Sigmoid colon (tissue), 7 donors: ENCODE results near the gene SGPL1. TPM values are rescaled to one million over a fixed set of nuclear protein-coding genes. Genes with fewer than 3 reads are reported as not detected.
"Not testable (repeated sequence)": the region's sequence is repeated elsewhere in the genome, so short reads cannot be mapped to it uniquely, and the experiment has no call there.

Source experiments
- DNase-seq: peaks from one replicate; pipeline ENCODE4 v3.0.0-alpha.2; 2019
- H3K27ac ChIP-seq, 4 donors: fragments of 200-600 bp; sonication (generic); one replicate each; pipeline ENCODE4 v1.5.1; 2016 to 2019; ENCODE audit warnings: mild to moderate bottlenecking in 1 of 4
- H3K27me3 ChIP-seq, 3 donors: fragments of 200-600 bp; sonication (generic); one replicate each; pipeline ENCODE4 v1.5.1; 2019; ENCODE audit warnings: mild to moderate bottlenecking in 1 of 3
- H3K36me3 ChIP-seq, 4 donors: fragments of 200-600 bp; sonication (generic); one replicate each; pipeline ENCODE4 v1.5.1; 2016 to 2019
- H3K4me1 ChIP-seq, 4 donors: fragments of 200-600 bp; sonication (generic); one replicate each; pipeline ENCODE4 v1.5.1; 2017 to 2019
- H3K4me3 ChIP-seq, 4 donors: fragments of 200-600 bp; sonication (generic); one replicate each; pipeline ENCODE4 v1.5.1; 2017 to 2019; ENCODE audit warnings: mild to moderate bottlenecking in 2 of 4, moderate library complexity in 1 of 4
- H3K9me3 ChIP-seq, 4 donors: fragments of 200-600 bp in 3 of 4; sonication (generic) in 3 of 4; one replicate each; pipeline versions ENCODE4 v1.5.1 to v1.6.1; 2013 to 2019
- EP300 ChIP-seq, 4 donors: sonication (generic); formaldehyde crosslinking; IDR thresholded peaks; one replicate each; pipeline ENCODE4 v1.6.1; 2017; ENCODE audit warnings: antibody characterized with exemption in 4 of 4
- POLR2A ChIP-seq, 2 donors: fragments of 450-650 bp; IDR thresholded peaks; one replicate each; pipeline ENCODE4 v1.6.1; 2016; ENCODE audit warnings: antibody characterized with exemption in 2 of 2, mild to moderate bottlenecking in 2 of 2, moderate library complexity in 2 of 2
- POLR2AphosphoS5 ChIP-seq, 4 donors: sonication (generic); formaldehyde crosslinking; IDR thresholded peaks; one replicate each; pipeline ENCODE4 v1.6.1; 2017; ENCODE audit warnings: antibody characterized with exemption in 4 of 4
- WGBS, 2 donors: extraction: QIAGEN DNeasy Blood & Tissue Kit; methylation state at CpG; one replicate each; pipeline ENCODE4 v1.1.7; 2013; 5-methylcytosine and 5-hydroxymethylcytosine counted together
- intact Hi-C: fragments of 100-400 bp; cut with DNase I; formaldehyde crosslinking; loops from one replicate; pipeline ENCODE4 v1.15.1; 2023
- polyA plus RNA-seq, 3 donors: library from polyadenylated mRNA; stranded (reverse); fragments of 200-250 nt; gene quantifications; one replicate each; pipeline ENCODE4 v1.2.3, GENCODE V29; 2013
- total RNA-seq, 4 donors: library from RNA; depleted of rRNA; stranded (reverse); fragments of >200 nt; gene quantifications; one replicate each; pipeline ENCODE4 v1.1.0, GENCODE V29; 2016
- TF ChIP-seq, protein P1 (sequence below), 4 experiments: fragments of 450-650 bp in 3 of 4; fragments of 200-600 bp in 1 of 4; IDR thresholded peaks; one replicate each; pipeline ENCODE4 v1.5.1; 2016 to 2019; ENCODE audit warnings: antibody characterized with exemption in 4 of 4, mild to moderate bottlenecking in 3 of 4, moderate library complexity in 2 of 4
- donor health status: healthy with polysubstance abuse.
- donor health status: Bipolar disorder and iron deficiency.
- donor health status: healthy.

SGPL1 gene, protein sequence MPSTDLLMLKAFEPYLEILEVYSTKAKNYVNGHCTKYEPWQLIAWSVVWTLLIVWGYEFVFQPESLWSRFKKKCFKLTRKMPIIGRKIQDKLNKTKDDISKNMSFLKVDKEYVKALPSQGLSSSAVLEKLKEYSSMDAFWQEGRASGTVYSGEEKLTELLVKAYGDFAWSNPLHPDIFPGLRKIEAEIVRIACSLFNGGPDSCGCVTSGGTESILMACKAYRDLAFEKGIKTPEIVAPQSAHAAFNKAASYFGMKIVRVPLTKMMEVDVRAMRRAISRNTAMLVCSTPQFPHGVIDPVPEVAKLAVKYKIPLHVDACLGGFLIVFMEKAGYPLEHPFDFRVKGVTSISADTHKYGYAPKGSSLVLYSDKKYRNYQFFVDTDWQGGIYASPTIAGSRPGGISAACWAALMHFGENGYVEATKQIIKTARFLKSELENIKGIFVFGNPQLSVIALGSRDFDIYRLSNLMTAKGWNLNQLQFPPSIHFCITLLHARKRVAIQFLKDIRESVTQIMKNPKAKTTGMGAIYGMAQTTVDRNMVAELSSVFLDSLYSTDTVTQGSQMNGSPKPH
- total RNA-seq, result 10 to 100 TPM; 18.5 to 22.2 (median 20.2) TPM
- polyA plus RNA-seq, result 10 to 100 TPM in 2 of 3 donors, 1 to 10 TPM in 1; 6.0 to 20.6 (median 13.9) TPM

DNA sequence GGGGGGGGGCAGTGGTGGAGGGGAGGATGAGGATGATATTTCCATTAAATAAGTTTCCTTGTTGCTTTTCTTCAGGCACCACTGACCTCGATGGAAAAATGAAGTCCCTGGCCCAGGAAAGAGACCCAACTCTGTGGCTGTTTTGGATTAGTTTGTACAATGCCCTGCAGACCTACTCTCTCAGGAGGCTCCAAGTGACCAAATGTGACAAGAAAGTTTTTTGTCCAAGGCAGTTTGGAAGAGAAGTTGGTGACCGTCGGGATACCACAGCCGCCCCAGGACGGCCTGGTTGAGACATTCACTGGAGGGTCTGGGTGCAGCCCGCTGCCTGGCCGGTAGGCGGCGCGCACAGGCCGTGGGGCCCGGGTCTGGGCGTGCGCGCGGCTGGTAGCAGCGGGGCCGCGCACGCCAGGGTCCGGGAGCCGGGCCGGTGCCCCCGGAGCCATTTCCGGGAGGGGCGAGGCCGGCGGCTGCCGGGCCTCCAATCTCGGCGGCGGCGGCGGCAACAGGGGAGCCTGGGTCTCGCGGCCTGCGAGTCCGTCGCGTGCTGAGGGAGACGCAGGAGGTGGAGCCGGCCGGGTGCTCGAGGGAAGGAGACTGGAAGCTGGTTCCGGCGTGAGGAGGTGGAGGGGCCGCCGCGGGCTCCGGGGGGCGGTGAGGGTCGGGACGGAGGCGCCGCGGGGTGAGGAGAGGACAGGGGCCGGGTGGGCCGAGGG lies at the start of gene SGPL1:
TSS of gene SGPL1 (plus strand) at position 445 of the 716 bp plus-strand sequence. CDS start 906 bp downstream, outside the sequence.
- peaks cover 0 to 18% (median 13%) of the 10 kb centered on the region in 4 donors for H3K4me1 ChIP-seq
- peak; percentile 91 for DNase-seq
- H3K27ac ChIP-seq, result peak within 1 kb of the TSS; percentile 94 to 97 (median 95)
- peak within 1 kb of the TSS; percentile 69 to 86 (median 84) for H3K4me3 ChIP-seq
- TF ChIP-seq POLR2AphosphoS5 (IDR thresholded peaks at IDR 0.05) (peak in 3 of 4 donors; percentile 17 to 75 (median 74)), EP300 (IDR thresholded peaks at IDR 0.05) (no peak), POLR2A (IDR thresholded peaks at IDR 0.05) (no peak)
- TF ChIP-seq, protein P1, sequence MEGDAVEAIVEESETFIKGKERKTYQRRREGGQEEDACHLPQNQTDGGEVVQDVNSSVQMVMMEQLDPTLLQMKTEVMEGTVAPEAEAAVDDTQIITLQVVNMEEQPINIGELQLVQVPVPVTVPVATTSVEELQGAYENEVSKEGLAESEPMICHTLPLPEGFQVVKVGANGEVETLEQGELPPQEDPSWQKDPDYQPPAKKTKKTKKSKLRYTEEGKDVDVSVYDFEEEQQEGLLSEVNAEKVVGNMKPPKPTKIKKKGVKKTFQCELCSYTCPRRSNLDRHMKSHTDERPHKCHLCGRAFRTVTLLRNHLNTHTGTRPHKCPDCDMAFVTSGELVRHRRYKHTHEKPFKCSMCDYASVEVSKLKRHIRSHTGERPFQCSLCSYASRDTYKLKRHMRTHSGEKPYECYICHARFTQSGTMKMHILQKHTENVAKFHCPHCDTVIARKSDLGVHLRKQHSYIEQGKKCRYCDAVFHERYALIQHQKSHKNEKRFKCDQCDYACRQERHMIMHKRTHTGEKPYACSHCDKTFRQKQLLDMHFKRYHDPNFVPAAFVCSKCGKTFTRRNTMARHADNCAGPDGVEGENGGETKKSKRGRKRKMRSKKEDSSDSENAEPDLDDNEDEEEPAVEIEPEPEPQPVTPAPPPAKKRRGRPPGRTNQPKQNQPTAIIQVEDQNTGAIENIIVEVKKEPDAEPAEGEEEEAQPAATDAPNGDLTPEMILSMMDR (IDR thresholded peaks at IDR 0.05), result peak; percentile 57 to 98 (median 78)
- WGBS, 2 donors, result 2% methylated on average over 58 of the region's 58 CpGs
- intact Hi-C loops, result loop anchor here (1.0 to 10.0 kb wide), 3 partner anchors 65 to 399 kb away; partner anchors contain the start of gene UNC5B
- no peaks in the 10 kb centered on the region for H3K27me3 ChIP-seq
- H3K36me3 ChIP-seq, result peaks cover 0 to 22% (median 3%) of the 10 kb centered on the region in 4 donors
- H3K9me3 ChIP-seq, result no peaks in the 10 kb centered on the region

DNA sequence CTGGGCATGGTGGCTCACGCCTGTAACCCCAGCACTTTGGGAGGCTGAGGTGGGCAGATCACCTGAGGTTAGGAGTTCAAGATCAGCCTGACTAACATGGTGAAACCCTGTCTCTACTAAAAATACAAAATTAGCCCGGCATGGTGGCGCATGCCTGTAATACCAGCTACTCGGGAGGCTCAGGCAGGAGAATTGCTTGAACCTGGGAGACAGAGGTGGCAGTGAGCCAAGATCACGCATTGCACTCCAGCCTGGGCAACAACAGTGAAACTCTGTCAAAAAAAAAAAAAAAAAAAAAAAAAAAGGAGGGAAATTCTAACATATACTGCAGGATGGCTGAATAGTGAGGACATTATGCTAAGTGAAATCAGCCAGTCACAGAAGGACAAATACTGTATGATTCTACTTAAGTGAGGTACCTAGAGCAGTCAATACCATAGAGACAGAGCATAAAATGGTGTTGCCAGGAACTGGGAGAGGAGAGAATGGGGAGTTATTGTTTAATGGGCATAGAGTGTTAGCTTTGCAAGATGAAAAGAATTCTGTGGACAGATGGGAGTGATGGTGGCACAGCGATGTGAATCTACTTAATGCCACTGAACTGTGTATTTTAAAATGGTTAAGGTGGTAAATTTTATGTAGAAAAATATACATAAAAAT lies 47.6 kb upstream of the SGPL1 start:
- H3K4me3 ChIP-seq, H3K27ac ChIP-seq, H3K4me1 ChIP-seq, H3K9me3 ChIP-seq, H3K27me3 ChIP-seq, H3K36me3 ChIP-seq, intact Hi-C loops: not testable (repeated sequence)
- DNase-seq, result peak; percentile 38
- WGBS, 2 donors, result 74 to 84% methylated on average over 6 of the region's 6 CpGs

DNA sequence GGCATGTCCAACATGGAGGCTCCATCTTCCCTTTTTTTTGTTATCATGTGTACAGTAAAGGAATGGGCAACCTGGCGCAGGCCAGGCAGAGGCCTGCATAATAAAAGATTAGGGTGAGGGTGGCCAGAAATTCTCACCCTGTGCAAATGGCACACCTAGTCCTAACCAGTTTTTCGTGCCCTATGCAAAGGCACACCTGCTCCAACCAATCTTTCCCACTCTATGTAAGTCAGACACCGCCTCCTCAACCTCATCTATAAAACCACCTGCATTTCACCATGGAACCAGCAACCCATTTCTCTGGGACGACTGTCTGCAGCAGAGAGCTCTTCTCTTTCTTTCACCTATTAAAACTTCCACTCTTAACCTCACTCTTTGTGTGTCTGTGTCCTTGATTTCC lies 46.6 kb upstream of the SGPL1 start:
- Histone ChIP-seq H3K9me3 (peaks cover 0 to 2% (median 0%) of the 10 kb centered on the region in 4 donors), H3K4me3 (no peak overlapping the region), H3K4me1 (no peaks in the 10 kb centered on the region), H3K27me3 (no peaks in the 10 kb centered on the region), H3K36me3 (no peaks in the 10 kb centered on the region), H3K27ac (no peak overlapping the region)
- DNase-seq, result no peak
- 74 to 86% methylated on average over 4 of the region's 4 CpGs for WGBS, 2 donors
- intact Hi-C loops, result no loop called here
- no peak for TF ChIP-seq EP300 (IDR thresholded peaks at IDR 0.05)
- TF ChIP-seq, protein P1 (IDR thresholded peaks at IDR 0.05), result no peak
- no peak for TF ChIP-seq POLR2A (IDR thresholded peaks at IDR 0.05)
- no peak for TF ChIP-seq POLR2AphosphoS5 (IDR thresholded peaks at IDR 0.05)

DNA sequence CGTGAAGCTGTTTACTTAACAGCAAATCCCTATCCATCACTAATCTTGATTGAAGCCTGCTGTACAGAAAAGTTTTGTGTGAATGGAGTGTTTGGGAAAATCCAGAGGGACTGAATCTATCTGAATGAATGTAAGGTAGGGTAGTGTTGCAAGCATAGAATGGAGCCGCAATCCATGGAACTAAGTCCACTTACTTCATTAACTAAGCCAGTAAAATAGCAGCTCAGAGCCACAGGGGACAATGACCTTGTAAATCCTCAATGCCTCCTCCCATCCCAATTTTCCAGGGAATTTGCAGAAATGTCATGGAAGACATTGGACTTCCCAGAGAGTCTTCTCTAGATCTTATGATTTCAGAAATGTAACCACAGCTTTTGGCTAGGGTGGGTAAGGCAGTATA lies 45.7 kb upstream of the SGPL1 start:
- WGBS, 2 donors, result 81 to 82% methylated on average over 2 of the region's 2 CpGs
- no peak for DNase-seq
- H3K36me3 ChIP-seq, result no peaks in the 10 kb centered on the region
- no peaks in the 10 kb centered on the region for H3K27me3 ChIP-seq
- intact Hi-C loops, result no loop called here
- H3K9me3 ChIP-seq, result peaks cover 0 to 2% (median 0%) of the 10 kb centered on the region in 4 donors
- H3K4me3 ChIP-seq, result no peak overlapping the region
- no peaks in the 10 kb centered on the region for H3K4me1 ChIP-seq
- no peak overlapping the region for H3K27ac ChIP-seq
- TF ChIP-seq POLR2A (IDR thresholded peaks at IDR 0.05) (no peak), POLR2AphosphoS5 (IDR thresholded peaks at IDR 0.05) (no peak), EP300 (IDR thresholded peaks at IDR 0.05) (no peak)
- TF ChIP-seq, protein P1 (IDR thresholded peaks at IDR 0.05), result no peak

DNA sequence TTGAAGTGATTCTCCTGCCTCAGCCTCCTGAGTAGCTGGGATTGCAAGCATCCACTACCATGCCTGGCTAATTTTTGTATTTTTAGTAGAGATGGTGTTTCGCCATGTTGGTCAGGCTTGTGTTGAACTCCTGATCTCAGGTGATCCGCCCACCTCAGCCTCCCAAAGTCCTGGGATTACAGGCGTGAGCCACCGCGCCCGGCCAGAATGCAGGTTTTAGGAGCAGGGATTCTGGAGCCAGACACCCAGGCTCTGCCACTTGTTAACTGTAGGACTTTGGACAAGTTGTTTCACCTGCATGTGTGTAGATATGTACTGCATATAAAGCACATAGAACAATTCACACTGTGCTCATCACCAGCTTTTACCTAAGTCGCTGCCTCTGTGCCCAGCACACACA lies 45.2 kb upstream of the SGPL1 start:
- H3K9me3 ChIP-seq, H3K4me3 ChIP-seq, H3K27ac ChIP-seq, H3K4me1 ChIP-seq, DNase-seq, H3K27me3 ChIP-seq, intact Hi-C loops, H3K36me3 ChIP-seq: not testable (repeated sequence)
- 84 to 93% methylated on average over 7 of the region's 7 CpGs for WGBS, 2 donors
